ENCODE measurements around the gene LYRM4.
"Not testable (repeated sequence)": the region's sequence is repeated elsewhere in the genome, so short reads cannot be mapped to it uniquely, and the experiment has no call there.

LYRM4 gene

DNA sequence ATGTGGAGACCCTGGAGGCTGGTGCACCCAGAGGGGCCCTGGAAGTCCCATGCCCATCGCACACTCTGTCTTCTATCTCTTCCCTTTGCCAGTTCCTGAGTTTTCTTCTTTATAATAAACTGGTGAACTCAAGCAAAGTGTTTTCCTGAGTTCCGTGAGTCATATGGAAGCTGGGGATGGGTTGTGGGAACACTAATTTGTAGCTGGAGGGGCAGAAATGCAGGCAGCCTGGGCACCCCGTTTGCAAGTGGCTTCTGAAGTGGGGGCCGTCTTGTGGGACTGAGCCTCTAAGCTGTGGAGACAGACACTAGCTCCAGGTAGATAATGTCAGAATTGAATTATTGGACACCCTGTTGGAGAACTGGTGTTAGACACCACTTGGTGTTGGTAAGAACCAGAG is 178.8 kb downstream of the LYRM4 start:
- no peak for DNase-seq (ENCODE audit: low read depth in 3 of 3)

GRCh38 chr6:5081182-5081581 is 179.6 kb downstream of the LYRM4 start:
- DNase-seq (ENCODE audit: low read depth in 3 of 3), result no peak

DNA sequence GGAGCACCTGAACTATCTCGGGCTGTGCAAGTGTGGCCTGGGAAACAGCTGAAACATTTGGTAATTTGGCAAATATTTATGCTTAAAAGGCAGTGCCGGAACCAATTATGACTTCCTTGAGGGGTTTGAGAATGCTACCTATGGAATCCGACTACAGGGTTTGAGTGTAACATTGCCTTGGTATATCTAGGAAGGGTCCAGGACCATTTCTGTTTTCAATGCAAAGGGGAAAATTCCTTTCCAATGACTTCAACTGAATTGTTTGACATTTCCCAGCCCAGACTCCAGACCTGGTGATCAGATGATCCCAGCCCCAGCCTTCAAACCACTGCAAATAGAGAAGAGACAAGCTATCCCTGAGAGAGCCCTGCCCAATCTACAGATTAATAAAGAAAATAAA is 180.2 kb downstream of the LYRM4 start:
- no peak for DNase-seq (ENCODE audit: low read depth in 3 of 3)

GRCh38 chr6:5079692-5080091 is 181.1 kb downstream of the LYRM4 start:
- DNase-seq (ENCODE audit: low read depth in 3 of 3), result no peak

DNA sequence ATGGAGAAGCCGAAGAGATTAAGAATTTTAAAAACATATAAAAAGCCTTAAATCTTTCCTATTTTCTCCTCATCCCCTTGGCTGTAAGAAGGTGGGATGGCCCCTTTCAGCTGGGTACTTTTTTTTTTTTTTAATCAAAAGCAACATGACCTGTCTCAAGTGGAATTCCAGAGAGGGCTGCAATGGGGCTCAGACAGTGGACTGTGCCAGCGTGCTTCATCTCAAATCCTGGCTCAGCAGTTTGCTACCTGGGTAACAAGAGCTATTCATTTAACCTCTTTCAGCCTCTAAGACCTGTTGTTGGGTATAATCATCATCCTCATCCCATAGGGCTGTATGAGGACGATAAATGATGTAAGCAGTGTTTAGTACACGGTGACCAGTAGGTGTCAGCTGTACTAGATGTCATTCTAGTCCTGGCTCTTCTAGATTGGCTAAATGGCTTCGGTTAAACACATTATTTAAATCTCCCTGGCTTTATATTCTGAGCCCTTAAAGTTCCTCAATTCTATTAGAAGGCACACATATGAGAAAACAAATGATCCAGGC is 182.6 kb downstream of the LYRM4 start:
- DNase-seq (ENCODE audit: low read depth in 3 of 3), result no peak

GRCh38 chr6:5076931-5077330 is 183.8 kb downstream of the LYRM4 start:
- DNase-seq (ENCODE audit: low read depth in 3 of 3), result no peak

- DNase-seq (ENCODE audit: low read depth in 3 of 3), result no peak
Observed at GRCh38 chr6:5073992-5074391, 186.8 kb downstream of the LYRM4 start.

GRCh38 chr6:5072440-5072839 is 188.3 kb downstream of the LYRM4 start:
- DNase-seq (ENCODE audit: low read depth in 3 of 3), result no peak

GRCh38 chr6:5071216-5071615 is 189.5 kb downstream of the LYRM4 start:
- DNase-seq (ENCODE audit: low read depth in 3 of 3), result no peak

DNA sequence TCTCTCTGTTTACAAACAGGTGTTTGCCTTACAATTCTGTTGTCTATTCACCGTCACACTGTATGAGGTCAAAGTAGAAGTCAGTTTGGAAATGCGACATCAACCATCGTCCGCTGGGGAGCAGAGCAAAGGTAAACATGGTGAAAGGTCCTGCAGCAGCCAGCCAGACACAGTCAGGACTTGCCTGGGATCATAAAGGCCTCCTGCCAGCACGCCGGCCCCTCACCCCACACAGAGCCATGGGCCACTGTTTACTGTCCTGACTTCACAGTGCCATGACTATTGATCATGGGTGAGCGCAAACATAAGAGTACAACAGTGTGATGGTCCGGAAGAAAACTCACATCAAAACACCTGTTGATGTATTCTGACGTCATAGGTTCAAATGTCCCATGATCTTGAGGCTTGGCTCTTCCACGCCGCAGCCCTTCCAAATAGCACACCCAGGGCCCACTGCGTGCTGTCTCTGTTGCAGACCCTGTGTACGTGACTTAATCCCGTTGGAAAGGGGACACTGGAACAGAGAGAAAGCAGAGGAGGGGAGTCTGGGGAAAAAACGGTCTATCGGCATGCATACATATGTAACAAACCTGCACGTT is 192.5 kb downstream of the LYRM4 start:
- DNase-seq (ENCODE audit: low read depth in 3 of 3), result no peak

DNA sequence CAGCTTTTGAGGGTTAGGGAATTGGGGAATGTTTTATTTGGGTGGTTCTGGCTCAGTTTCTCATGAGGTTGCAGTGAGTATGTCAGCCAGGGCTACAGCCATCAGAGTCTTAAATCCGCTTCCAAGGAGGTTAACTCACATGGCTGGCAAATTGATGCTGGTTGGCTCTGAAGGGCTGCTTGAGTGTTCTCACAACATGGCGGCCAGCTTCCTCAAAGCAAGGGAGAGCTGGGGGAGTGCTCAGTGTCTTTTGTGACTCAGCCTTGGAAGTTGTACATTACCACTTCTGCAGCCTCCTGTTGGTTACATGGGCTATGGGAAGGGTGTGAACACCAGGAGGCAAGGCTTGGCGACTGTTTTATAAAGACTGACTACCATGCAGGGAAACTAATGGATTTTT is 193.4 kb downstream of the LYRM4 start:
- DNase-seq (ENCODE audit: low read depth in 3 of 3), result no peak

DNA sequence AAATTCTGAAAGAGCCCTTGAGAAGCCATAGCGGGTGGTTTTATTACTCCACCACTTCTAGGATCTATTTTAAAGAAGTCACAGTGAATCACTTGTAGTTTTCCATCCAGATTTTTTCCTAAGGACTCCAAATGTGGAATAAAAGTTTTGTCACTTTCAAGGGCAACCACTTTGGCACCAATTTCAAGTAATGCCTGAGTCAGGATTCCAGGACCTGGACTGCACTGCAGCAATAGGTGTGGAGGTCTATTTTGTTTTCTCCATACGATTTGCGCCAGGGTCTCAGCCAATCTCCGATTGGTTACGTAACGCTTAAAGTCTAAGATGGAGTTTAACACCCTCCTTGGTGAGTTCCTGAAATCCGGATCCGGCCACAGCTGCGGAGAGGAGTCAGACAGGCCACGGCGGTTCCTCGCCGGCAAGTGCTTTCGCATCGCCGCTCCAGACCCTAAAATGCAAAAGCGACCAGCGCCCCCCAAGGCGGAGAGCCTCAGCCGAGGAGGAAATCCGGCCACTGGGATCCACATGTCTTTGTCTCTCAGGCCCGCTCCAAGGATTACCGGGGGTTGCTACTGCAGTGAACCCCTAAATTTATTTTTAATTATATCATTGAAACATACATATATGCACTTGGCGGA is 194.2 kb downstream of the LYRM4 start:
- DNase-seq (ENCODE audit: low read depth in 3 of 3), result no peak

GRCh38 chr6:5063617-5064016 is 197.1 kb downstream of the LYRM4 start:
- DNase-seq (ENCODE audit: low read depth in 3 of 3), result no peak

DNA sequence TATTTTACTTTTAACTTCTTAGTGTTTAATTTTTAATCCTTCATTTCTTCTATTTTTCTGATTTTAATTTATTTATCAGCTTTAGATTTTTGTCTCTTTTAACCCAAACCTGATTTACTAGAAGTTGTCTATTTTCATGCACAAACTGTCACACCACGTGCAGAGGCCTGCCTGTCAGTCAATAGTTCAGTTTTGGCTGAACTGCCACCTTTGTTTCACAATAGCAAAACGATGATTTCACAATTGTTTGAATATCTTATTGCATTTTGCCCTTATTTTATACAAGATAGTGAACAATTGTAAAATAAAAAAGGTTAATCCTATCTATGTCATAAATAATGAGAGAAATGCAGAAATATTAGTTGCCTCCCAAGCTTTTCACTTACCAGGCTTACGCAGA is 199.6 kb downstream of the LYRM4 start:
- no peak for DNase-seq (ENCODE audit: low read depth in 3 of 3)

GRCh38 chr6:5060439-5060838 is 200.3 kb downstream of the LYRM4 start:
- DNase-seq (ENCODE audit: low read depth in 3 of 3), result not testable (repeated sequence)

DNA sequence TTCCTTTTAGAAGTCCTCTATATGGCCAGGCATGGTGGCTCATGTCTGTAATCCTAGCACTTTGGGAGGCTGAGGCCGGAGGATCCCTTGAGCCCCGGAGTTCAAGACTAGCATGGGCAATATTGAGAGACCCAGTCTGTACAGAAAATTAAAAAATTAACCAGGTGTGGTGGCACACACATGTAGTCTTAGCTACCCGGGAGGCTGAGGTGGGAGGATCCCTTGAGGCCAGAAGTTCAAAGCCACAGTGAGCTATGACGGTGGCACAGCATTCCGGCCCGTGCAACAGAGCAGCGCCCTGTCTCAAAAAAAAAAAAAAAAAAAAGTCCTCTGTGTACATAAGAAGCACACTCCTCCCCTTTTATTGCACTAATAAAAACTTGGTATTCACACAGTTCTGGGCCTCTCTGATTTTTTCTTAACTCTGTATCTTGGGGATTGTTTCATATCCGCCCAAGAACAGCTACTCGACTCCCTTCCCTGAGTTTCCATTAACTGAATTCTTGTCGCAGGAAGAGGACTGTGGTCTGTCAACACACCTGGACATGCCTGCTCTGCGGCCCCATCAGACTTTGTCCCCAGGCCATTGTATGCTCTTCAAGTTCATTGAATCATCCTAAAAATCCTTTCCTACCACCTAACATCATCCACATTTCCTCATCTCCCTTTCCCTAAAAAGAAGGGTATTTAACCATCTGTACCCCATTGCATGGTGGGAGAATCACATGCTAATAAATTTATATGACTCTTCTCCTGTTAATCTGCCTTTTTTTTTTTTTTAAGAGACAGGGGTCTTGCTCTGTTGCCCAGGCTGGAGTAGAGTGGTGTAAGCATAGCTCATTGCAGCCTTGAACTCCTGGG is 201.5 kb downstream of the LYRM4 start:
- no peak for DNase-seq (ENCODE audit: low read depth in 3 of 3)

All from stimulated activated CD4-positive, alpha-beta T cell treated with anti-CD3 and anti-CD28 coated beads, TNF-alpha, amount 100 ng/mL, for 48 hours (primary cell).